Suppressor macrophage treated with lipopolysaccharide for 1 hour (primary cell): Measurements from ENCODE around the gene ADIRF.
"Not testable (repeated sequence)": the region's sequence is repeated elsewhere in the genome, so short reads cannot be mapped to it uniquely, and the experiment has no call there.

Source experiments
- DNase-seq, 3 donors: peaks; one replicate each; pipeline ENCODE4 v3.0.0-alpha.2; 2020 to 2022

Gene ADIRF

GRCh38 chr10:86968271-86968993 lies at the start of gene ADIRF:
Gene ADIRF, plus strand, starts transcription at chr10:86968482. Its CDS starts 63 bp downstream, at chr10:86968545.
- DNase-seq, result no peak

DNA sequence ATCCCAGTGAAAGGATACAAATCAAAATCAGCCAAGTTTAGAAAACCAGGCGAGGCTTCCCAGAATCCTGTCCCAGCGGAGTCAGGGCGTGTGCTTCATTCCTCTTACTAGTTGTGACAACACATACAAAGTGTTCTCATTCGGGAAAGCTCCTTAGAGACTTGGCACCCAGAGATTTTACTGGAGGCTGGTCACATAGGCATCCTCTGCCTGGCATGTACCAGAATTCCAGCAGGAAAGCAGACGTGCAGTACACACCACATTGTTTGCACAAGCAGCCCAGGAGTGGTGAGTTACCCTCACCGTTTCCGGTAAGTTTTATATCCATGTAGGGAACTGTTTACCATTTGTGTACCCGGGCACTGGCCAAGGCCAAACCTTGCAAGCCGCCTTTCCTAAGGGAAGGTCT lies 45.7 kb upstream of the ADIRF start:
- DNase-seq, result no peak

DNA sequence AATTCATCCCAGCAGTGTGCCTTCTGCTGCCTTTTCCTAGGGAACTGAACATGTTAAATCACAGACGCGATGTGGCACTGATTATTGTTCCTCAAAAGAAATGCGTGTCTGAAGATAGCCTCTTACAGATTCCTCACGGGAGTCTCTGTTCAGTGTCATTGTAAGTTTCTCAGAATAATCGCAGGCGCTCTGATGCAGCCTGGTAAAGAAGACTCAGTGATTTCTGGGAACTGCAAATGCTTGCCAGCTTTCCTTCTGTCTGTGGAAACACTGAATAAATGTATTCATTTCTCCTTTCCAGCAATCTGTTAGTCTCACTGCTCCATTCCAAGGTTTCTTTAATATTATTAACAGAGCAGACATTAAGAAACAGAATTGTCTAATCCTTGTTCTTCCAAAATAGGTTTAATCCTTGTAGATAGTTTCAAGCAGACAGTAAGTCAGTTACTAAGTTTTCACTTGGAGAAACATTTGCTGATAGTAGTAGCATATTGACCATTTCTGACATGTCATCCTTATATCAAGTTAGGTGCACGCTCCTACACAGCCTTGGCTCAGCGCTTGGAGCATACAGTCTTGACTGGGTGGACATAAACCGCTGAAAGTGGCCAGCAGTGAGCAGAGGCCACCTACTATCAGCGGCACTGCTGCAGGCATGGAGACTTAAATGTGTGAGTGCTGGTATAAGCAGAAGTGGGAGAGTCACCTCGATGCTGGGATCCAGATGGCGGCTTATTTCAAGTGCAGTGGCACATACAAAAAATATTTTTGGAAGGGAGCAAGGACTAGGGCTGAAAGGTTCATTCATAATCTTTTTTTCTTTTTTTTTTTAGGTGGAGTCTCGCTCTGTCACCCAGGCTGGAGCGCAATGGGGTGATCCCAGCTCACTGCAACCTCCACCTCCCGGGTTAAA lies 38.6 kb upstream of the ADIRF start:
- no peak for DNase-seq

DNA sequence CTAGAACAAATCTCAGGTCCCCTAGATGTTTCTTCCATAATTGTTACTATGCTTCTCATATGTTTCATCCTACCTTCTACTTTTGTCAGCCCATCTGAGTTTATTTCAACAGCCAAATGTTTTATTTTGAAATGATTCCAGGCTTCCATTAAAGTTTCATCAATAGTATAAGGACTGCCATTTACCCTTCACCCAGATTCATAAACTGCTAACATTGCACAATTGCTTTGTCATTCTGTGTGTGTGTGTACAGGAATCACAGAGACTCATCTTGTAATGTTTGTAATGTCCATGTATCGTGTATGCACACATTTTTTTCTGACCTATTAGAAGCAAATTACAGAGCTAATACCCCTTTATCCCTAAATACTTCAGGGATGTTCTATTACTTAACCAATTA lies 36.4 kb upstream of the ADIRF start:
- no peak for DNase-seq

GRCh38 chr10:86932674-86933073 lies 35.6 kb upstream of the ADIRF start:
- no peak for DNase-seq

GRCh38 chr10:86934162-86934711 lies 34.0 kb upstream of the ADIRF start:
- DNase-seq, result not testable (repeated sequence)

DNA sequence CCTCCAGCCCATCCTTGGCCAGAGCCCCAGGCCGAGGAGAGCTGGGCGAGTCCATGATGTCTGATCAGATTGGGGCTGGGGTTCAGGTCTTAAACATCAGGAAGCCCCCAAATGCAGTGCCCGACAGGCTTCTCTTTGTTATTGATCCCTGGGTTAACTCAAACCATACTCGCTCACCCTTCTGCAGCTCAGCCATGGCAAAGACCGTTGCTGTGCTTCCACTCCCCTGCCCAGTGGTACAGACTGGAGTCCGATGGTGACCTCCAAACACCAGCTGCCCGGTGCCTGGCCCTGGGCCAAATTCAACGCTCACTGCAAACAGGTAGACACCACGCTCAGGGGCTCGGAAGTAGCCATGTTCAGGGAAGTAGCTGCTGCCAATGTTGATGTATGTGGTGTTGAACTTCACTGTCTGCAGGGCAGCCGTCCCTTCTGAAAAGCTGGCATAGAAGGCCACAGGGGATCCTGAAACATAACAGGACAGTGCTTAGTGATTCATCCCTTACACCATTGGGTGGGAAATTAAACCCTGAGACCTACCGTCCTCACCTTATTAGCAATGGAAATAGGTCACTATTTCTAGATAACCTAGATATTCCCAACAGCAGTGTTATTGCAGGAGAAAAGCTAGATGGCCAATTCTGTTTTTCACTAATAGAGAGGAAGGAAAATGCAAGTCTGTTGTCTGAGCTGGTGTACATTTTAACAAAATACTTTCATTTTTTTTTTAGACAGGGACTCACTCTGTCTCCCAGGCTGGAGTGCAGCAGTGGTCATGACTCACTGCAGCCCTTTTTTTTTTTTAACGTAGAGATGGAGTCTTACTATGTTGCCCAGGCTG lies 31.4 kb upstream of the ADIRF start:
- no peak for DNase-seq

DNA sequence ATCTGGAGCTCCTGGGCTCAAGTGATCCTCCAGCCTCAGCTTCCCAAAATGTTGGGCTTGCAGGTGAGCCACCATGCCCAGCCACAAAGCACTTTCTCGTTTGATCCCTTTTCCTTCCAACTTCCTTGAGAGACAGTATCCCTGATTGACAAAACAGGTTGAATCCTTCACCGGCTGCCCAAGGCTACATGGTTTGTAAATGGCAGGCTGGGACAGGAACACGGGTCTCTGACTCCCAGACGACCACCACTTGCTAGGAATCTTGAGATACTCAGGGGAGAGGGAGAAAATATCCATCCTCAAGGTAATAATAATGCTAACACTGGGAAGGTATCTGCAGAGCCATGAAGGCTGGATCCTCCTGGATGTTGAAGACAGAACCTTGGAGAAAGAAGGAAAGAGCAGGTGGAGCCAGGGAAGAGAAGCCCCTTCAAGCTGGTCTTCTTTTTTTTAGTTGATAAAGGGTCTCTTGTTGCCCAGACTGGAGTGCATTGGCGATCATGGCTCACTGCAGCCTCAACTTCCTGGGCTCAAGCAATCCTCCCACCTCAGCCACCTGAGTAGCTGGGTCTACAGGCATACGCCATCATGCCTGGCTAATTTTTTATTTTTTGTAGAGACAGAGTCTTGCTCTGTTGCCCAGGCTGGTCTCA lies 30.7 kb upstream of the ADIRF start:
- no peak for DNase-seq

- DNase-seq, result no peak
Measured at GRCh38 chr10:86938260-86938659, 30.0 kb upstream of the ADIRF start.

DNA sequence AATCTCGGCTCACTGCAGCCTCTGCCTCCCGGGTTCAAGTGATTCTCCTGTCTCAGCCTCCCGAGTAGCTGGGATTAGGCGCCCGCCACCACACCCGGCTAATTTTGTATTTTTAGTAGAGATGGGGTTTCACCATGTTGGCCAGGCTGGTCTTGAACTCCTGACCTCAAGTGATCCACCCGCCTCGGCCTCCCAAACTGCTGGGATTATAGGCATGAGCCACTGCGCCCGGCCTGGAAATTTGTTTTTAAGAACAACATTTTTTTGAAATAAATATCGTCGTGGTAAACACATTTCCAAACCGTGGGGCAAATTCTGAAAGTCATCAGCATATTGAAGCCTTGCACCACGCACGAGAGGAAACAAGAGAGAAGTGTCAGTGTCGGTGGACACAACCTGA lies 28.2 kb upstream of the ADIRF start:
- DNase-seq, result not testable (repeated sequence)

DNA sequence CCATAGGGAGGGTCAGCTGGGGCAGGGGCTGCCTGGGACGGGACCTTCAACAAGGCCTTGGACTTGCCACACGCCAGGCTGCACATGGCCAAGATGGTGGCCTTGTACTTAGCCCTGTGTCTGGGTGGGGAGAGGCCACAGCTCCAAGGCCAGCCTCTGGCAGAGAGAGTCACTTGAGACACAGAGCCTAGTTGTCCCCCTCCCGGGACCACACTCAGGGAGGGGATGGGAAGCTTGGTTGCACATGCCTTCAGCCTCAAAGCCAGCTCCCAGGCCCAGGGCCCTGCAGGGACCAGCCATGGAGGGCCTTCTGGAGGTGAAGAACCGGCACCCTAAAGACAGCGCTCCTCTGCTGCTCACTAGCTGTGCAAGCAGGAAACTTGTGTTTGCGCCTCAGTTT lies 27.6 kb upstream of the ADIRF start:
- no peak for DNase-seq

DNA sequence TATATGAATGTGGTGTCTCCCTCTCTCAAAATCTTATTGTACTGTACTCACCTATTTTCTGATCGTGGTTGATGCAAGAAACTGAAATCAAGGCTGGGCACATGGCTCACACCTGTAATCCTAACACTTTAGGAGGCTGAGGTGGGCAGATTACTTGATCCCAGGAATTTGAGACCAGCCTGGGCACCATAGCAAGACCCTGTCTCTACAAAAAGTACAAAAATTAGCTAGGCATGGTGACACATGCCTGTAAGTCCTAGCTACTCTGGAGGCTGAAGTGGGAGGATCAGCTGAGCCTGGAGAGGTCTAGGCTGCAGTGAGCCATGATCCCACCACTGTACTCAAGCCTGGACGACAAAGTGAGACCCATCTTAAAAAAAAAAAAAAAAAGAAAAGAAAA lies 26.9 kb upstream of the ADIRF start:
- DNase-seq, result no peak

- no peak for DNase-seq
Measured at GRCh38 chr10:86941991-86942421, 26.3 kb upstream of the ADIRF start.

DNA sequence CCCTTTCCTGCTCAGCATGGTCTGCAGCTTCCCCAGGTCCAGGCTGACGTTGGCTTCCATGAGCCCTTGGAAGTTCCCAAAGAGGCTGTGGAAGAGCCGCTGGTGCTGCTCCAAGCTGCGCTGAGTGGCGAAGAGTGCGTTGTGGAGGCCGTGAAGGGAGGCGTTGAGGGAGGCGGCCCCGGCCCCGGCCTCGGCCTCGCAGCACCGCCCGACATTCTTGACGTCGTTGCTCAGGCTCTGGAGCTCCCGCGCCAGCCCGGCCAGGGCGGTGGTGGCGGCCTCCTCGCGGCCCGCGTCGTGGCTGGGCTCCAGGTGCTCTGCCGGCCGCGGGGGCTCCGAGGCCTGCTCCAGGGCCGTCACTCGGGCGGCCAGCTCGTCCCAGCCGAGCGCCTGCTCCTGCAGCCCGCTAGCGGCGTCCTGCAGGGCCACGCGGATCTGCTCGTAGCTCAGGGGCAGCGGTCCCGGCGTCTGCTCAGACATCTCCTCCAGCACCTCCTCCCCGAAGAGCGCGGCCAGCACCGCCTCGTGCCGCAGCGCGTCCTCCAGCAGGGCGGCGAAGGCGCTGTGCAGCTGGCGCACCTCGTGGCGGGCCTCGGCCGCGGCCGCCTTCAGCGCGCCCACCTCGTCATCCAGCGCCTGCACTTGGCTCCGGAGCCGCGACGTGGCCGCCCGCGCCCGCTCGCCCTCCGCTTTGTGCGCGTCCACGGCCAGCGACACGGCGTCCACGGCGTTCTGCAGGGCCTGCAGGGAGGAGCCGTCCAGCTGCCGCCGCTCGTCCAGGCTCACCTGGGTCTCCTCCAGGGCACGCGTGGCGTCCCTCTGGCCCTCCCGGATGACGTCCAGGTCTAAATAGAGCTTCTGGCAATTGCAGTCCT lies 25.6 kb upstream of the ADIRF start:
- no peak for DNase-seq

- DNase-seq, result no peak
Measured at GRCh38 chr10:86943316-86944030, 24.8 kb upstream of the ADIRF start.

DNA sequence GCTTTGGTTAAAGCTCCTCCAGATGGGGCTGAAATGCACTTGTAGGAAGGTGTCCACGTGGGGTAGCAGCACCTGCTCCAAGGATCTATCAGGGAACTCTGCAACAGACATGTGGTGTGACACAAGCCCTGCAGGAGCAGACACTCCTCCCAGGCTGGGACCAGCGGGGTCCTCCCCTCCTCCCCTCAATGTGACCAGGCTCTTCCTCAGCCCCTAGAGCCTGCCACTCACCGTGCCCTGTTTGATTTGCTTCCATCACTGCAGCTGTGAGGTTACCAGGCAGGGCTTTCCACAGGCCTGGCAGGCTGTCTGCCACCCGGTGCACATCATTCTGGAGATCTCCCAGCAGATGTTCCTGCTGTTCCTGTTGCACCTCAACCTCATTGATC lies 24.3 kb upstream of the ADIRF start:
- DNase-seq, result no peak

- no peak for DNase-seq
Measured at GRCh38 chr10:86944471-86944870, 23.8 kb upstream of the ADIRF start.

DNA sequence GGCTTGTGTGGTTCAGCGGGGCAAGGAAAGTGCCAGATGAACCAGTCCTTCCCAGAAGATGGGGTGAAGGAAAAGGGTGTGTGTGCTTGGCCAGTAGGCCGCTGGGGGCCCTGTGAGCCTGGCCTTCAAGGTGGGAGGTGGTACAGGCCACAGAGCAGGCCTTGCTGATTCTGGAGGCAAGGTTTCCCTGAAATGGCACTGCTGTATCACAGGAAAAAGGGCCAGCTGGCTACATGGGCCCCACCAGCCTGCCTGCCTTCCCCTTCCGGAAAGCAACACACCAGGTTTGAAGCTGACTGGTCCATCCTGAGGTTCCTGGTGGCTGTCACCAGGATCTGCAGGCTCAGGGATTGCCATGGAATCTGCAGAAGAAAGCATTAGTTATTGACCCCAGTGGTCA lies 23.4 kb upstream of the ADIRF start:
- no peak for DNase-seq

GRCh38 chr10:86945361-86946212 lies 22.7 kb upstream of the ADIRF start:
- no peak for DNase-seq
